ENCODE measurements around the gene MEIS3. TPM values are rescaled to one million over a fixed set of nuclear protein-coding genes. Genes with fewer than 3 reads are reported as not detected.

MEIS3 gene
- 46.6 and 51.7 TPM in 2 replicates for total RNA-seq

DNA sequence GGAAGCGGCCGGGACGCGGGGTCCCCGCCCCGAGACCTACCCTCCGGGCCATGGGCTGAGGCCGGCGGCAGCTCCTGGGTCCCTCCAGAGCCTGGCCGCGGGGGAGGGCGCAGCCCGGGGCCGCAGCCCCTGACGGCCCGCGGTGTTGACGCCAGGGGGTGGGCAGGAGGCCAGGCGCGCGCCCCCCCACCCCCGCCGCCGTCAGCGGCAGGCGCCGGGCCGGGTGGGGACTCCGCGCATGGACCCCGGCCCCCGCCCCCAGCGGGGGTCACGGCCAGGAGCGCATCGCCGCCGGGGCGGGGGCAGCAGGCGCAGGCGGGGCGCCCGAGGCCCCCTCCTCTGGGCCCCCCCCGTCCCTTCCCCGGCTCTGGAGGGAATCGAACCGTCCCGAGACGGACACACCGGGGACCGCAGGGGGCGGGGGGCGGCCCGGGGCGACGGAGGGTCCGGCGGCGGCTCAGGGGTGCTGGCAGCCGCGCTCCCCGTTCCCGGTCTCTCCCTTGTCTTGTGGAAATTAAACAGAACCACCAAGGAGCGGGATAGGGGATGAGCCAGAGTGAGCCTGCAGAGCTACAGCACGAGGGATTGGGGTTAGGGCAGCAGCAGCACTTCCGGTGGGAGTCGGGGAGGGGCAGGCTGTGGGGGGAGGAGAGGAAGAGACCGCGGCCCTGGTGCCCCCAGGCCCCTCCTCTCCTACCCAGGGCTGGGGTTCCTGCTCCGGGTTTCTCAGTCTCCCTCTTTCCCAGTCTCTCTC lies at the start of gene MEIS3:
MEIS3 (minus strand) TSS at position 498 of the 754 bp plus-strand sequence; CDS start at position 52, 446 bp downstream.

Other genes with a start within 250 kb of the MEIS3 start
- 13.4 and 14.6 TPM in 2 replicates for gene BBC3, start 188.3 kb downstream of the MEIS3 start, total RNA-seq
- gene CCDC9, start 163.0 kb downstream of the MEIS3 start, total RNA-seq: 4.5 and 11.9 TPM in 2 replicates
- gene INAFM1, start 144.6 kb downstream of the MEIS3 start, total RNA-seq: 2.1 and 2.7 TPM in 2 replicates
- under 0.01 and 0.18 TPM in 2 replicates for gene C5AR1, start 109.7 kb downstream of the MEIS3 start, total RNA-seq
- not detected in 2 replicates for gene C5AR2, start 87.4 kb downstream of the MEIS3 start, total RNA-seq
- 8.9 and 17.3 TPM in 2 replicates for gene DHX34, start 70.2 kb downstream of the MEIS3 start, total RNA-seq
- gene SLC8A2, start 52.4 kb upstream of the MEIS3 start, total RNA-seq: 0.14 TPM in 1 of 2 replicates, not detected in the other
- 3.2 and 5.9 TPM in 2 replicates for gene KPTN, start 64.7 kb upstream of the MEIS3 start, total RNA-seq
- gene NAPA, start 95.5 kb upstream of the MEIS3 start, total RNA-seq: 45.8 and 54.6 TPM in 2 replicates
- 0.05 and 0.89 TPM in 2 replicates for gene ZNF541, start 153.6 kb upstream of the MEIS3 start, total RNA-seq
- 6.5 and 7.9 TPM in 2 replicates for gene BICRA, start 189.6 kb upstream of the MEIS3 start, total RNA-seq

Measured in smooth muscle cell of the umbilical artery (primary cell).